Liver (tissue), 9 donors: ENCODE results near the gene CAMKV. TPM values are rescaled to one million over a fixed set of nuclear protein-coding genes. Genes with fewer than 3 reads are reported as not detected.

Experiments used
- DNase-seq: peaks from one replicate; pipeline ENCODE4 v3.0.0-alpha.2; 2017; ENCODE audit warnings: low spot score
- H3K27ac ChIP-seq, 2 donors: one replicate each; pipeline ENCODE4 v1.7.0; 2013; ENCODE audit warnings: inconsistent platforms in 2 of 2, low read length in 2 of 2, control low read depth in 1 of 2, low read depth in 1 of 2, mild to moderate bottlenecking in 1 of 2
- H3K27me3 ChIP-seq, 4 donors: one replicate each; pipeline versions ENCODE4 v1.6.1 to v1.7.0; 2013; ENCODE audit warnings: low read length in 3 of 4, inconsistent platforms in 1 of 4, mild to moderate bottlenecking in 1 of 4, moderate library complexity in 1 of 4; ENCODE audit not compliant: control insufficient read depth in 4 of 4, insufficient read depth in 4 of 4
- H3K36me3 ChIP-seq, 4 donors: one replicate each; pipeline versions ENCODE4 v1.6.1 to v1.7.0; 2013; ENCODE audit warnings: low read length in 3 of 4, mild to moderate bottlenecking in 3 of 4, low read depth in 1 of 4, moderate library complexity in 1 of 4; ENCODE audit not compliant: control insufficient read depth in 4 of 4, insufficient read depth in 3 of 4
- H3K4me1 ChIP-seq, 4 donors: one replicate each; pipeline versions ENCODE4 v1.6.1 to v1.7.0; 2013; ENCODE audit warnings: low read length in 3 of 4, mild to moderate bottlenecking in 3 of 4, moderate library complexity in 1 of 4; ENCODE audit not compliant: control insufficient read depth in 4 of 4, insufficient read depth in 4 of 4
- H3K4me3 ChIP-seq, 3 donors: one replicate each; pipeline versions ENCODE4 v1.6.1 to v1.7.0; 2013; ENCODE audit warnings: low read length in 3 of 3, control low read depth in 1 of 3, low read depth in 1 of 3, mild to moderate bottlenecking in 1 of 3
- H3K9ac ChIP-seq, 2 donors: one replicate each; pipeline ENCODE4 v1.7.0; 2013; ENCODE audit warnings: low read length in 2 of 2, mild to moderate bottlenecking in 2 of 2, moderate library complexity in 2 of 2, control low read depth in 1 of 2, low read depth in 1 of 2
- H3K9me3 ChIP-seq, 4 donors: one replicate each; pipeline versions ENCODE4 v1.6.1 to v1.7.0; 2013; ENCODE audit warnings: low read length in 3 of 4; ENCODE audit not compliant: control insufficient read depth in 4 of 4
- EGR1 ChIP-seq, 2 donors: IDR thresholded peaks; 2 replicates each; pipeline ENCODE4 v1.6.1; 2016 to 2018; ENCODE audit warnings: antibody characterized with exemption in 2 of 2, low read depth in 2 of 2
- FOXA1 ChIP-seq: IDR thresholded peaks from 2 replicates; pipeline ENCODE4 v1.6.1; 2016; ENCODE audit warnings: antibody characterized with exemption
- FOXA2 ChIP-seq: IDR thresholded peaks from 2 replicates; pipeline ENCODE4 v1.6.1; 2016; ENCODE audit warnings: antibody characterized with exemption
- GABPA ChIP-seq, 2 donors: IDR thresholded peaks in 1 of 2; conservative IDR thresholded peaks in 1 of 2; 2 replicates each; pipeline ENCODE4 v1.6.1; 2016; ENCODE audit warnings: antibody characterized with exemption in 2 of 2, mild to moderate bottlenecking in 1 of 2, moderate library complexity in 1 of 2
- HNF4A ChIP-seq, 2 donors: conservative IDR thresholded peaks; 2 replicates each; pipeline ENCODE4 v1.6.1; 2016; ENCODE audit warnings: antibody characterized with exemption in 2 of 2, mild to moderate bottlenecking in 2 of 2
- HNF4G ChIP-seq: IDR thresholded peaks from 2 replicates; pipeline ENCODE4 v1.6.1; 2016; ENCODE audit warnings: antibody characterized with exemption
- JUND ChIP-seq, 2 donors: IDR thresholded peaks; 2 replicates each; pipeline ENCODE4 v1.6.1; 2016; ENCODE audit warnings: antibody characterized with exemption in 2 of 2
- NR2F2 ChIP-seq: IDR thresholded peaks from 2 replicates; pipeline ENCODE4 v1.6.1; 2016; ENCODE audit warnings: antibody characterized with exemption
- RXRA ChIP-seq, 2 donors: IDR thresholded peaks; 2 replicates each; pipeline ENCODE4 v1.6.1; 2017 to 2018; ENCODE audit warnings: antibody characterized with exemption in 2 of 2, mild to moderate bottlenecking in 1 of 2
- SP1 ChIP-seq: IDR thresholded peaks from 2 replicates; pipeline ENCODE4 v1.6.1; 2018; ENCODE audit warnings: antibody characterized with exemption, mild to moderate bottlenecking
- YY1 ChIP-seq: IDR thresholded peaks from 2 replicates; pipeline ENCODE4 v1.6.1; 2016; ENCODE audit warnings: antibody characterized with exemption, mild to moderate bottlenecking
- WGBS: extraction: QIAGEN DNeasy Blood & Tissue Kit; methylation state at CpG from one replicate; pipeline ENCODE4 v1.1.7; 2013; 5-methylcytosine and 5-hydroxymethylcytosine counted together
- polyA plus RNA-seq, 2 donors: library from polyadenylated mRNA; stranded (reverse) in 1 of 2; unstranded in 1 of 2; fragments of 200-250 nt in 1 of 2; fragments of >200 nt in 1 of 2; fragmentation: Nextera tagmentation in 1 of 2; extraction: Ambion mirVana in 1 of 2; gene quantifications; one replicate each; pipeline versions ENCODE4 v1.2.1 to v1.2.3, GENCODE V29; 2013 to 2015
- total RNA-seq, 2 donors: library from RNA; depleted of rRNA; stranded (reverse); fragments of >200 nt; gene quantifications; one replicate each; pipeline ENCODE4 v1.2.3, GENCODE V29; 2014
- TF ChIP-seq, protein P1 (sequence below): IDR thresholded peaks from 2 replicates; pipeline ENCODE4 v1.6.1; 2016; ENCODE audit warnings: antibody characterized with exemption
- TF ChIP-seq, protein P2 (sequence below): IDR thresholded peaks from 2 replicates; pipeline ENCODE4 v1.6.1; 2016; ENCODE audit warnings: antibody characterized with exemption
- TF ChIP-seq, protein P3 (sequence below): IDR thresholded peaks from 2 replicates; pipeline ENCODE4 v1.6.1; 2016; ENCODE audit warnings: antibody characterized with exemption, mild to moderate bottlenecking
- TF ChIP-seq, protein P4 (sequence below): fragments of 150-350 bp; IDR thresholded peaks from 2 replicates; pipeline ENCODE4 v1.5.1; 2017; ENCODE audit warnings: improper control_type of control experiment, low read depth, low read length; ENCODE audit not compliant: missing input control
- donor health status: healthy.
- donor health status: healthy.
- donor health status: healthy.
- donor health status: healthy.
- donor health status: healthy.

CAMKV gene
- total and polyA plus RNA-seq, 4 donors = not detected

DNA sequence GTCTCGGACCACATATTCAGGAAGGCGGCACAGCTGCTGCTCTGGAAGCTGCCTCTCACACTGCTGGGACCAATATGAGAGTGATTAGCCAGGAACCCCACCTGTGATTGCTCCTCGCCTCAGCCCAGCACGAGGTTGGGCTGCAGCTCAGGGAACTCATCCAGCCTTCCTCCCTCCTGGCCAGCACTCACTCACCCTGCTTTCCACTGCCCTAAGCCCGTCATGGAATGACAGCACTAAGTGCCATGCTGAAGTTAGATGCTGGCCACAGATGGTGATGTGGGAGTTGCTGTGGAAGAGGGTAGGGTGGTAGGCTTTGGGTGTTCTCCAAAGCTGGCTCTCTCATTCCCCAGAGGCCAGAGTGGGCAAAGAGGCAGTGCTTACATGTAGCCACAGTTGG is 26.6 kb upstream of the CAMKV start:
- no peak for DNase-seq
- H3K36me3 ChIP-seq = no peaks in the 10 kb centered on the region
- no peaks in the 10 kb centered on the region for H3K4me1 ChIP-seq
- WGBS = 91% methylated on average over 5 of the region's 5 CpGs
- no peak overlapping the region for H3K9ac ChIP-seq
- no peaks in the 10 kb centered on the region for H3K9me3 ChIP-seq
- H3K27me3 ChIP-seq = no peaks in the 10 kb centered on the region
- H3K4me3 ChIP-seq = no peak overlapping the region
- H3K27ac ChIP-seq = no peak overlapping the region
- TF ChIP-seq GABPA (IDR thresholded peaks at IDR 0.05 in 1 of 2, conservative IDR thresholded peaks at IDR 0.05 in 1 of 2) (no peak), YY1 (no peak), HNF4A (conservative IDR thresholded peaks at IDR 0.05) (no peak), HNF4G (no peak), EGR1 (IDR thresholded peaks at IDR 0.05; ENCODE audit: low read depth in 2 of 2) (no peak), SP1 (no peak), RXRA (IDR thresholded peaks at IDR 0.05) (no peak), FOXA2 (no peak), FOXA1 (no peak), NR2F2 (no peak)
- TF ChIP-seq, protein P1, sequence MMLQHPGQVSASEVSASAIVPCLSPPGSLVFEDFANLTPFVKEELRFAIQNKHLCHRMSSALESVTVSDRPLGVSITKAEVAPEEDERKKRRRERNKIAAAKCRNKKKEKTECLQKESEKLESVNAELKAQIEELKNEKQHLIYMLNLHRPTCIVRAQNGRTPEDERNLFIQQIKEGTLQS = no peak

DNA sequence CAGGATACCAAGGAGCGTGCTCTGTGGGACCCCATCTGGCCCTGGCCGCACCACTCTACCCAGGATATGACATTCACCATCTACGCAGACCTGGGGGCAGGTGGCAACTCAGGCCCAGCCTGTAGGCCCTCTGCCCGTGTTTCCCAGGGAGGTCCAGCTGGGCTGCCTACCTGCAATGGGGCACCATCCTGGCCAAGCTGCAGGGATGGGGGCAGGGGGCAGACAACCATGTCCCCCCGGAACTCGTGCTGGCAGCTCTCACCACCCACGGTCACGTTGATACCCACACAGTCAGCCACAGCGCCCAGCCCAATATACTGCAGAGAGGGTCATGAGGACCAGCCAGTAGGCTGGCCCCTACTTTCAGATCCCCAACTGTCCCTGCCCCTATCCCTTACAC is 26.1 kb upstream of the CAMKV start:
- Histone ChIP-seq H3K36me3 (no peaks in the 10 kb centered on the region), H3K9me3 (no peaks in the 10 kb centered on the region), H3K27me3 (no peaks in the 10 kb centered on the region), H3K9ac (no peak overlapping the region), H3K4me1 (no peaks in the 10 kb centered on the region), H3K4me3 (no peak overlapping the region), H3K27ac (no peak overlapping the region)
- TF ChIP-seq SP1 = no peak
- TF ChIP-seq, protein P2, sequence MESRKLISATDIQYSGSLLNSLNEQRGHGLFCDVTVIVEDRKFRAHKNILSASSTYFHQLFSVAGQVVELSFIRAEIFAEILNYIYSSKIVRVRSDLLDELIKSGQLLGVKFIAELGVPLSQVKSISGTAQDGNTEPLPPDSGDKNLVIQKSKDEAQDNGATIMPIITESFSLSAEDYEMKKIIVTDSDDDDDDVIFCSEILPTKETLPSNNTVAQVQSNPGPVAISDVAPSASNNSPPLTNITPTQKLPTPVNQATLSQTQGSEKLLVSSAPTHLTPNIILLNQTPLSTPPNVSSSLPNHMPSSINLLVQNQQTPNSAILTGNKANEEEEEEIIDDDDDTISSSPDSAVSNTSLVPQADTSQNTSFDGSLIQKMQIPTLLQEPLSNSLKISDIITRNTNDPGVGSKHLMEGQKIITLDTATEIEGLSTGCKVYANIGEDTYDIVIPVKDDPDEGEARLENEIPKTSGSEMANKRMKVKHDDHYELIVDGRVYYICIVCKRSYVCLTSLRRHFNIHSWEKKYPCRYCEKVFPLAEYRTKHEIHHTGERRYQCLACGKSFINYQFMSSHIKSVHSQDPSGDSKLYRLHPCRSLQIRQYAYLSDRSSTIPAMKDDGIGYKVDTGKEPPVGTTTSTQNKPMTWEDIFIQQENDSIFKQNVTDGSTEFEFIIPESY = no peak
- TF ChIP-seq, protein P3, sequence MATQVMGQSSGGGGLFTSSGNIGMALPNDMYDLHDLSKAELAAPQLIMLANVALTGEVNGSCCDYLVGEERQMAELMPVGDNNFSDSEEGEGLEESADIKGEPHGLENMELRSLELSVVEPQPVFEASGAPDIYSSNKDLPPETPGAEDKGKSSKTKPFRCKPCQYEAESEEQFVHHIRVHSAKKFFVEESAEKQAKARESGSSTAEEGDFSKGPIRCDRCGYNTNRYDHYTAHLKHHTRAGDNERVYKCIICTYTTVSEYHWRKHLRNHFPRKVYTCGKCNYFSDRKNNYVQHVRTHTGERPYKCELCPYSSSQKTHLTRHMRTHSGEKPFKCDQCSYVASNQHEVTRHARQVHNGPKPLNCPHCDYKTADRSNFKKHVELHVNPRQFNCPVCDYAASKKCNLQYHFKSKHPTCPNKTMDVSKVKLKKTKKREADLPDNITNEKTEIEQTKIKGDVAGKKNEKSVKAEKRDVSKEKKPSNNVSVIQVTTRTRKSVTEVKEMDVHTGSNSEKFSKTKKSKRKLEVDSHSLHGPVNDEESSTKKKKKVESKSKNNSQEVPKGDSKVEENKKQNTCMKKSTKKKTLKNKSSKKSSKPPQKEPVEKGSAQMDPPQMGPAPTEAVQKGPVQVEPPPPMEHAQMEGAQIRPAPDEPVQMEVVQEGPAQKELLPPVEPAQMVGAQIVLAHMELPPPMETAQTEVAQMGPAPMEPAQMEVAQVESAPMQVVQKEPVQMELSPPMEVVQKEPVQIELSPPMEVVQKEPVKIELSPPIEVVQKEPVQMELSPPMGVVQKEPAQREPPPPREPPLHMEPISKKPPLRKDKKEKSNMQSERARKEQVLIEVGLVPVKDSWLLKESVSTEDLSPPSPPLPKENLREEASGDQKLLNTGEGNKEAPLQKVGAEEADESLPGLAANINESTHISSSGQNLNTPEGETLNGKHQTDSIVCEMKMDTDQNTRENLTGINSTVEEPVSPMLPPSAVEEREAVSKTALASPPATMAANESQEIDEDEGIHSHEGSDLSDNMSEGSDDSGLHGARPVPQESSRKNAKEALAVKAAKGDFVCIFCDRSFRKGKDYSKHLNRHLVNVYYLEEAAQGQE = no peak
- TF ChIP-seq, protein P4, sequence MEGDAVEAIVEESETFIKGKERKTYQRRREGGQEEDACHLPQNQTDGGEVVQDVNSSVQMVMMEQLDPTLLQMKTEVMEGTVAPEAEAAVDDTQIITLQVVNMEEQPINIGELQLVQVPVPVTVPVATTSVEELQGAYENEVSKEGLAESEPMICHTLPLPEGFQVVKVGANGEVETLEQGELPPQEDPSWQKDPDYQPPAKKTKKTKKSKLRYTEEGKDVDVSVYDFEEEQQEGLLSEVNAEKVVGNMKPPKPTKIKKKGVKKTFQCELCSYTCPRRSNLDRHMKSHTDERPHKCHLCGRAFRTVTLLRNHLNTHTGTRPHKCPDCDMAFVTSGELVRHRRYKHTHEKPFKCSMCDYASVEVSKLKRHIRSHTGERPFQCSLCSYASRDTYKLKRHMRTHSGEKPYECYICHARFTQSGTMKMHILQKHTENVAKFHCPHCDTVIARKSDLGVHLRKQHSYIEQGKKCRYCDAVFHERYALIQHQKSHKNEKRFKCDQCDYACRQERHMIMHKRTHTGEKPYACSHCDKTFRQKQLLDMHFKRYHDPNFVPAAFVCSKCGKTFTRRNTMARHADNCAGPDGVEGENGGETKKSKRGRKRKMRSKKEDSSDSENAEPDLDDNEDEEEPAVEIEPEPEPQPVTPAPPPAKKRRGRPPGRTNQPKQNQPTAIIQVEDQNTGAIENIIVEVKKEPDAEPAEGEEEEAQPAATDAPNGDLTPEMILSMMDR = no peak
- no peak for TF ChIP-seq NR2F2
- no peak for TF ChIP-seq JUND (IDR thresholded peaks at IDR 0.05)
- no peak for DNase-seq
- WGBS = 97% methylated on average over 9 of the region's 9 CpGs
